GM12892 (cell line): ENCODE measurements around the gene RAPGEF2.

ENCODE experiments used
- POLR2A ChIP-seq: IDR thresholded peaks from 2 replicates; pipeline ENCODE4 v1.6.1; 2011; ENCODE audit warnings: low read depth, low read length, control low read depth
- TAF1 ChIP-seq: IDR thresholded peaks from 2 replicates; pipeline ENCODE4 v1.6.1; 2011; ENCODE audit warnings: low read depth, mild to moderate bottlenecking, control low read depth, low read length, borderline replicate concordance

DNA sequence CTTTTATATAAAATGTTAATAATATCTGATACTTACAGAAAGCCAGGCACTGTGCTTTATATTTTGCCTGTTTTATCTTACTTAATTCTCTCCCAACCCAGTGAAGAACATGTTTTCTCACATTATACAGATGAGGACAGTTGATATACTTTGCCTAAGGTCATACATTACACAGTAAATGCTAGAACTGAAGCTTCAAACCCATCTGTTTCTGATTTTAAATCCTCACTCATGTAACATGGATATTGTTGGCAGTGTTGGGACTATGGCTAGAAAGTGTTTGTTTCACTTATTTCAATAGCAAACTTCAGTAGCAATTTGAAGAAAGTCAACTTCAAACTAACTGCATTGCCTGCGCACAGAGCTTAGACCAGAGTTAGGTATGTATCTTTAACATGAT is 57.4 kb downstream of the RAPGEF2 start:
- TF ChIP-seq POLR2A = no peak
- no peak for TF ChIP-seq TAF1
